HG03025 (cell line): ENCODE results near the gene PGA4.
"Not testable (repeated sequence)": the region's sequence is repeated elsewhere in the genome, so short reads cannot be mapped to it uniquely, and the experiment has no call there.

Experiments used
- ATAC-seq: cut with Tn5 transposase; IDR thresholded peaks from one replicate; pipeline ENCODE4 v1.9.1; 2021; ENCODE audit warnings: mild to moderate bottlenecking, moderate library complexity; ENCODE audit not compliant: unreplicated experiment, low FRiP score

Gene PGA4

GRCh38 chr11:61222047-61222446 lies at the start of gene PGA4:
PGA4 (plus strand) TSS chr11:61222347; CDS start chr11:61222401, 54 bp downstream.
- ATAC-seq = not testable (repeated sequence)

- ATAC-seq = no peak
Observed at GRCh38 chr11:61172356-61172755, 49.8 kb upstream of the PGA4 start.

GRCh38 chr11:61172888-61173287 lies 49.3 kb upstream of the PGA4 start:
- no peak for ATAC-seq

GRCh38 chr11:61173456-61173855 lies 48.7 kb upstream of the PGA4 start:
- ATAC-seq = no peak

GRCh38 chr11:61174273-61174672 lies 47.9 kb upstream of the PGA4 start:
- no peak for ATAC-seq

- no peak for ATAC-seq
Observed at GRCh38 chr11:61174949-61175348, 47.2 kb upstream of the PGA4 start.

DNA sequence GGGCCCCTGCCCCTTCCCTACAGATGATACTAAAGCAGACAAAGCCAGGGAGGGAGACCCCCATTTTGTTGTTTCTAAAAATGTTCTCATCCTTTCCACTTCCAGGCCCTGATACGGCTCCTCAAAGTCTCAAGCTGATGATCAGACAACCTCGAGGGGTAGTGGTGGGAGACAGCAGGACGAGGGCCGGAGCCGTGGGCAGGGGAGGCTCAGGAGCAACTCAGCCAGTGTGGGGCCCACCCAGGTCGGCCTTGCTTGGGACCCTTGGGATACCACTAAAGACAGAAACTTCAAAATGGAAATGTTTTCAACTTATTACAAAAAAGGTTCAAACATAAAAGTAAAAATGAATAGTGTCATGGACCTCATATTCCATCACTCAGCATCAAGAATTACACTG lies 45.7 kb upstream of the PGA4 start:
- no peak for ATAC-seq

GRCh38 chr11:61180205-61180604 lies 41.9 kb upstream of the PGA4 start:
- ATAC-seq = not testable (repeated sequence)

DNA sequence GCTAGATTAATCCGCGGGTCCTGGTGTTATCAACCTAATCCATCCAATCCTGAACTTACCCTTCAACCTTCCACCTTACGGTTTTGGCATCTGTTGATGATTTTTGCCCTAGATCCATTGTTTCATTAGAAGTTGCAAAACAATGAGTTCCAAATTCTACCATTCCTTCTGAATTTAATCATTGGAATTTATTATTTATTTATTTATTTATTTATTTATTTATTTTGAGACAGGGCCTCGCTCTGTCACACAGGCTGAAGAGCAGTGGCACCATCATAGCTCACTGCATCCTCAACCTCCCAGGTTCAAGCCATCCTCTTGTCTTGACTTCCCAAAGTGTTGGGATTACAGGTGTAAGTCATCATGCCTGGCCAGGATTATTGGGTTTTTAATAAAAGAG lies 40.7 kb upstream of the PGA4 start:
- ATAC-seq = no peak

GRCh38 chr11:61183645-61184044 lies 38.5 kb upstream of the PGA4 start:
- no peak for ATAC-seq

DNA sequence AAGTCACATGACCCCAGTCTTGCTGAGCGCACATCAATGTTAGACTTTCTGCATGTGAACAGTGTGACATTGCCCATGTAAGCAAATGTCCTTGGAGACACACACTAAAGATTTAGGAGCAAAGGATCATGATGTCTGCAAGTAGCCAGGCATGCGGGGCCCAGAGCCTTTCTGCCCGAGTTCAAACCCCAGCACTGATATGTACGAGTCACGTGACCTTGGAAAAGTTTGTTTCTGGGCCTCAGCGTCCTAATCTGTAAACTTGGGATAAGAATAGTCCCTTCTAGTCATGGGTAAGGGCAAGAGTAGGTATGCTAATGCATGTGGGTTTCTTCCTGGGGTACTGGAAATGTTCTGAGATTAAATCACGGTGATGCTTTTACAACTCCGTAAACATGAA lies 35.6 kb upstream of the PGA4 start:
- no peak for ATAC-seq

DNA sequence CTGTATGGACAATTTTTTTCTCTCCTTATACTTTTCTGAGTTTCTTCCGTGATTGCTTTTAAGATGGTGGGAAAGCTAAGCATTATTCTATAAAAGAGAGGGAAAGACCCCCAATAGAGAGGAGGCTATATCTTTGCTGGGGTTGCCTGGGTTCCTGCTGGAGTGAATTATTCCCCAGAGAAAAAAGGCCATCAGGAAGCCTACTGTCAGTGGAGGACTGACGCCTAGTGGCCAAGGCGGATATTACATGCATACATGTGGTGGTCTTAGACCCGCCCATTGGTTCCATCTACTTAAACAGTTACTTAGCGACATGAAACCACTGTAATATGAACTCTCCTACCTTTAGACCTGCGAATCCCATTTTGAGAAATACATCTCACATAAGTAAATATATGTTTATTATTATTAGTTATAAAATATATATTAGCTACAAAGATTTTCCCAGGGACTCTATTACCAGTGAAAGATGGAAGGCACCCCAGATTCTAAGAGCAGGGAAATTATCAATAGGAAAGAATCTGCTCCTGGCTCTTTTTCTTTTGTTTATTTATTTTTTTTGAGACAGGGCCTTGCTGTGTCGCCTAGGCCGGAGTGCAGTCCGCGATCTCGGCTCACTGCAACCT lies 34.5 kb upstream of the PGA4 start:
- no peak for ATAC-seq

DNA sequence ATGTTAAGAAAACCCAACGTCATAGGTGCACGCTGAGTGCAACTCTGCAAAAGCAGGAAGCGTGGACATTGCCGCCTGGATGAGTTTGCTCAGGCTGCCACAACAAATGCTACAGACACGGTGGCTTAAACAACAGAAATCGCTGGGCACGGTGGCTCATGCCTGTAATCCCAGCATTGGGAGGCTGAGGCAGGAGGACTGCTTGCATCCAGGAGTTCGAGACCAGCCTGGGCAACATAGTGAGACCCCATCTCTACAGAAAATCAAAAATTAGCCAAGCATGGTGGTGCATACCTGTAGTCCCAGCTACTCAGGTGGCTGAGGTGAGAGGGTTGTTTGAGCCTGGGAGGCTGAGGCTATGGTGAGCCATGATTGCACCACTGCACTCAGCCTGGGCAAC lies 32.2 kb upstream of the PGA4 start:
- no peak for ATAC-seq

- ATAC-seq = no peak
Observed at GRCh38 chr11:61193596-61193995, 28.6 kb upstream of the PGA4 start.

- ATAC-seq = no peak
Observed at GRCh38 chr11:61194169-61194671, 27.9 kb upstream of the PGA4 start.

DNA sequence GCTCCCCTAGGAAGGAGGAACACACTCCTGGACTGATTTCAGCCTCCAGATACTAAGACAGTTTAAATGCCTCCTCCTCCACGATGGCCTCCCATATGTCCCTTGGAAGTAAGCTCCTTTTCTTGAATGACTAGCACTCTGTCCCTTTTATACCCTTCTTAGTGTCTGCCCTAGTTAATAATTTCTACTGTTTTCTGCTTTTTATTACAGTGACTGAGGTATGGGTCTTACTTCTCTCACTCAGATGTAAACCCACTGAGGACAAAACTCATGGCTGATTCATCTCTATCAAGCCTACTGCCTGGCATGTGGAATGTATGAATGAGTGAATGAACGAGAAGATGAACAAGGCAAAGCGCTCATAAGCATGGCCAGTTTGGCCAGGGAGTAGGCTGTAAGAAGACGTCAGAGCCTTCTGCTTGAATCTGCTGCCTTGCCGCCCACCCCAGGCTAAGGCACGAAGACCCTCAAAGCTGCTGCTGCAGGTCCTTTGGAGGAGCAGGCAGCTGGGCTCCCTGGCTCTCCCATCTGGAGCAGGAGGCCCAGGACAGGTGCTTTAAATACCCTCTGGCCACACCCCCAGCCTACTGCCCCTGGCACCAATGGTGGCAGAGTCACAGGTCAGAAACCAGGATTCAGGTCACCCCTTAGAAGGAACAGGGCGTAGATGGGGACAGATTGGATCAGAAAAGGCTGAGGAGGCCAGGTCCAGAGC lies 27.0 kb upstream of the PGA4 start:
- no peak for ATAC-seq

DNA sequence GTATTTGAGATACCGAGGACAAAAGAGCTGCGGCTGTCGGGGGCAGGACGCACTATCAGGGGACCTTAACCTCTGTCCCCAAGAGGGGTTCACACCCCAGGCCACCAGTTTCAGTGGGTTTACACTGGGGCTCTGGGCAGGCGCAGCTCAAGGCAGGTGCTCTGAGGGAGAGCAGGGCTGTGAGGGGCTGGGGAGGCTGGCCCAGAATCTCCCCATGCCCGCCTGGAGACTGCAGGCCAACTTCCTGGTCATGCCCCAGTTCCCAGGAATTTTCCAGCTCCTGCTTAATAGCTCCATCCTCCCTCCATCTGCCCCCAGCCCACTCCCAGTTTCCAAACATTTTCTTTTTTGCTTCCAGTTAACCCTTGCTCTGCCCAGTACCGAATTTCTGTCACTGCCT lies 26.4 kb upstream of the PGA4 start:
- ATAC-seq = no peak

DNA sequence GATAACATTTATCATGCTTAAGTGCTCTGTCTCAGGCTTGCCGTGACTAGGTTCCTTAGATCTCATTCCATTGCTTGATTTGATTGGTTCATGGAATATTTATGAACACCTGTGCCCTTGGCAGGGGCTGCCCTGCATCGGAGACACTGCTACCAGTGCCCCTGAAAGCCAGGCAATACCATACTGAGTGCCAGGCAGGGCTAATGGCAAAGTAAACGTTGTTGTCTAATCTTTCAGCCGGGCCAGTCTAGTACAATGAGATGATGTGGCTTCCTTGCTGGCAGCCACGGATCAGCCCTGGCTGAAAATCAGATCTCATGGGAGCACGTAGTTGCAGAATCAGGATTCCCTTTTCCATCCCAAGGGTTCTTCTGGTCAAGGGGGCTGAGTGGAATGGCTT lies 23.8 kb upstream of the PGA4 start:
- ATAC-seq = no peak

DNA sequence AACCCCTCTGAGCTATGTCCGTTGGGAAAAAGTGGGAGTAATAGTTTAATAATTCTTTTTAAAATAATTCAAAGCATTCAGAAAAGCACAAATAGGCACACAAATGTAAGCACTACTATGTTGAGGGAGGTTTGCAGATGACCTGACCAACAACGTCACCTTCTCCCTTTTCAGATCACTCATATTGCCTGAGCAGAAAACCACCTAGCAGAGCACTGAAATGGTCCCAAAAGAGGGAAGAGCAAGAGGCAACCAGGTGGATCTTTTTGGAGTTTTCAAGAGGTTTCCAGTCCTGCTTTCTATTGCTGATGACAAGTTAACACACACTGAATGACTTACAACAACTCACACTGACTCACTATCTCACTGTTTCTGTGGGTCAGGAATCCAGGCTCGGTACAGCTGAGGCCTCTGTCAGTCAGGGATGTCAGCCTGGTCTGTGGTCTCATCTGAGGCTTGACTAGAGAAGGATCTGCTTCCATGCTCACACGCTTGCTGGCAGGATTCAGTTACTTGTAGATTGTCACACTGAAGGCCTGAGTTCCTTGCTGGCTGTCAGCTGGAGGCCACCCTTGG lies 23.1 kb upstream of the PGA4 start:
- no peak for ATAC-seq

DNA sequence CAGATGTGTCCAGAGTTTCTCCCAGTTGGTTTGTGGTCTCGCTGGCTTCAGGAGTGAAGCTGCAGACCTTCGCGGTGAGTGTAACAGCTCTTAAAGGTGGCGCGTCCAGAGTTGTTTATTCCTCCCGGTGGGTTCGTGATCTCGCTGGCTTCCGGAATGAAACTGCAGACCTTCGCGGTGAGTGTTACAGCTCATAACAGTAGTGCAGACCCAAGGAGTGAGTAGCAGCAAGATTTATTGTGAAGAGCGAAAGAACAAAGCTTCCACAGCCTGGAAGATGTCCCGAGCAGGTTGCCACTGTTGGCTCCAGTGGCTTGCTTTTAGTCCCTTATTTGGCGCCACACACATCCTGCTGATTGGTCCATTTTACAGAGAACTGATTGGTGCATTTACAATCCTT lies 20.7 kb upstream of the PGA4 start:
- ATAC-seq = no peak

GRCh38 chr11:61202950-61203746 lies 19.0 kb upstream of the PGA4 start, which contains the start of gene PGA3:
PGA3 (plus strand) TSS chr11:61203515; CDS start chr11:61203565, 50 bp downstream.
- not testable (repeated sequence) for ATAC-seq
